ENCODE measurements around the gene AHR.

AHR gene

DNA sequence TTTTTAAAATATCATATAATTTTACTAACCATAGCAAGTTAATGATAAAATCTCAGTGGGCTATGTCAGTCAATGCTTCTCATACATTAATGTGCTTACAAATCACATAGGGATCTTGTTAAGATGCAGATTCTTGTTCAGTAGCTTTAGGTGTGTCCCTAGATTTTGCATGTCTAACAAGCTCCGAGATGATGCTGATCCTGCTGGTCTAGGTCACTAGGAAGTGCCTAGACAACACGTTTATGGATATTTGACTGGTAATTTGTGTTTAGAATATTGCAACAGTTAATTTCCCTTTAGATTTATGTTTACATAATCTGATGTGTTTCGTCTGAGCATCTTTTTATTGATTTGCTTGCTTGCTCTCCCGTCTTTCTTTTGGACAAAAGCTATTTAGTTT lies 12.7 kb downstream of the AHR start:
- no peak overlapping the region for H3K9ac ChIP-seq (ENCODE audit: low read length)
- no peaks in the 10 kb centered on the region for H3K27me3 ChIP-seq (replicated peaks; ENCODE audit: insufficient read depth, low read length)
- no peak overlapping the region for H3K4me2 ChIP-seq (ENCODE audit: low read depth, low read length)
- no peak overlapping the region for H3K27ac ChIP-seq (ENCODE audit: low read length)
- no peaks in the 10 kb centered on the region for H4K20me1 ChIP-seq (ENCODE audit: insufficient read depth, low read length)
- no peaks in the 10 kb centered on the region for H3K4me1 ChIP-seq (ENCODE audit: low read length)
- no peaks in the 10 kb centered on the region for H3K36me3 ChIP-seq (replicated peaks; ENCODE audit: insufficient read depth, low read length)
- H3K4me3 ChIP-seq (ENCODE audit: low read length) = no peak overlapping the region
- H2AFZ ChIP-seq (ENCODE audit: low read length) = no peak overlapping the region
- DNase-seq = no peak
- no peaks in the 10 kb centered on the region for H3K9me2 ChIP-seq (replicated peaks; ENCODE audit: insufficient read depth, low read length)
- TF ChIP-seq, protein P1, sequence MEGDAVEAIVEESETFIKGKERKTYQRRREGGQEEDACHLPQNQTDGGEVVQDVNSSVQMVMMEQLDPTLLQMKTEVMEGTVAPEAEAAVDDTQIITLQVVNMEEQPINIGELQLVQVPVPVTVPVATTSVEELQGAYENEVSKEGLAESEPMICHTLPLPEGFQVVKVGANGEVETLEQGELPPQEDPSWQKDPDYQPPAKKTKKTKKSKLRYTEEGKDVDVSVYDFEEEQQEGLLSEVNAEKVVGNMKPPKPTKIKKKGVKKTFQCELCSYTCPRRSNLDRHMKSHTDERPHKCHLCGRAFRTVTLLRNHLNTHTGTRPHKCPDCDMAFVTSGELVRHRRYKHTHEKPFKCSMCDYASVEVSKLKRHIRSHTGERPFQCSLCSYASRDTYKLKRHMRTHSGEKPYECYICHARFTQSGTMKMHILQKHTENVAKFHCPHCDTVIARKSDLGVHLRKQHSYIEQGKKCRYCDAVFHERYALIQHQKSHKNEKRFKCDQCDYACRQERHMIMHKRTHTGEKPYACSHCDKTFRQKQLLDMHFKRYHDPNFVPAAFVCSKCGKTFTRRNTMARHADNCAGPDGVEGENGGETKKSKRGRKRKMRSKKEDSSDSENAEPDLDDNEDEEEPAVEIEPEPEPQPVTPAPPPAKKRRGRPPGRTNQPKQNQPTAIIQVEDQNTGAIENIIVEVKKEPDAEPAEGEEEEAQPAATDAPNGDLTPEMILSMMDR (IDR thresholded peaks at IDR 0.05; ENCODE audit: low read length) = no peak
- no peak for TF ChIP-seq EZH2phosphoT487 (IDR thresholded peaks at IDR 0.05; ENCODE audit: low read length)
- no peak for TF ChIP-seq EZH2 (optimal IDR thresholded peaks at IDR 0.05; ENCODE audit: low read depth, low read length)
- H3K9me3 ChIP-seq (replicated peaks; ENCODE audit: insufficient read depth, low read length) = no peaks in the 10 kb centered on the region
- H3K79me2 ChIP-seq (ENCODE audit: low read length) = peaks cover 11% of the 10 kb centered on the region
- no peaks in the 10 kb centered on the region for H3F3A ChIP-seq (ENCODE audit: insufficient read depth, low read length)

DNA sequence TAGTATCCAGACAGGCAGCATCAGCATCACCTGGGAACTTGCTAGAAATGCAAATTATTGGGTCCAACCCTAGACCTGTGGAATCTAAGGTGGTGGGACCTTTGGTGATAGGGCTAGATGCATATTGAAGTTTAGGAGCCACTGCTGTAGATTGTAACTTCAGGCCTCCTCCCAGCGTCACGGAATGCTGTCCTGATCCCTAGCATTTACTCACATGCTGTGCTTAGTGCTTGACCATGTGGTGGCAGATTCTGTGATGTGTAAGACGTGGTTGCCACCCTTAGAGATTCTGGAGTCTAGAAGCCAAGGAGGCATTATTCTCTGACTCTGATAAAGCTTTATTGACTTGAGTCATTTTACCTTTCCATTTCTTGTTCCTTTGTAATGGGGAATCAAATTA lies 13.5 kb downstream of the AHR start:
- DNase-seq = no peak
- H3K4me3 ChIP-seq (ENCODE audit: low read length) = no peak overlapping the region
- no peaks in the 10 kb centered on the region for H3F3A ChIP-seq (ENCODE audit: insufficient read depth, low read length)
- H3K36me3 ChIP-seq (replicated peaks; ENCODE audit: insufficient read depth, low read length) = no peaks in the 10 kb centered on the region
- no peaks in the 10 kb centered on the region for H3K9me2 ChIP-seq (replicated peaks; ENCODE audit: insufficient read depth, low read length)
- peaks cover 6% of the 10 kb centered on the region for H3K79me2 ChIP-seq (ENCODE audit: low read length)
- H3K27me3 ChIP-seq (replicated peaks; ENCODE audit: insufficient read depth, low read length) = no peaks in the 10 kb centered on the region
- no peaks in the 10 kb centered on the region for H3K9me3 ChIP-seq (replicated peaks; ENCODE audit: insufficient read depth, low read length)
- no peaks in the 10 kb centered on the region for H4K20me1 ChIP-seq (ENCODE audit: insufficient read depth, low read length)
- no peak overlapping the region for H2AFZ ChIP-seq (ENCODE audit: low read length)
- H3K27ac ChIP-seq (ENCODE audit: low read length) = no peak overlapping the region
- no peak overlapping the region for H3K4me2 ChIP-seq (ENCODE audit: low read depth, low read length)
- H3K4me1 ChIP-seq (ENCODE audit: low read length) = no peaks in the 10 kb centered on the region
- TF ChIP-seq EZH2 (optimal IDR thresholded peaks at IDR 0.05; ENCODE audit: low read depth, low read length) (no peak), EZH2phosphoT487 (IDR thresholded peaks at IDR 0.05; ENCODE audit: low read length) (no peak)
- TF ChIP-seq, protein P1 (IDR thresholded peaks at IDR 0.05; ENCODE audit: low read length) = no peak
- no peak overlapping the region for H3K9ac ChIP-seq (ENCODE audit: low read length)

GRCh38 chr7:17312641-17313040 lies 14.2 kb downstream of the AHR start:
- H3K79me2 ChIP-seq (ENCODE audit: low read length) = peaks cover 3% of the 10 kb centered on the region
- no peaks in the 10 kb centered on the region for H3K4me1 ChIP-seq (ENCODE audit: low read length)
- H3K4me3 ChIP-seq (ENCODE audit: low read length) = no peak overlapping the region
- no peaks in the 10 kb centered on the region for H4K20me1 ChIP-seq (ENCODE audit: insufficient read depth, low read length)
- no peaks in the 10 kb centered on the region for H3F3A ChIP-seq (ENCODE audit: insufficient read depth, low read length)
- H3K9me2 ChIP-seq (replicated peaks; ENCODE audit: insufficient read depth, low read length) = no peaks in the 10 kb centered on the region
- DNase-seq = no peak
- TF ChIP-seq EZH2 (optimal IDR thresholded peaks at IDR 0.05; ENCODE audit: low read depth, low read length) (no peak), EZH2phosphoT487 (IDR thresholded peaks at IDR 0.05; ENCODE audit: low read length) (no peak)
- TF ChIP-seq, protein P1 (IDR thresholded peaks at IDR 0.05; ENCODE audit: low read length) = no peak
- no peak overlapping the region for H3K4me2 ChIP-seq (ENCODE audit: low read depth, low read length)
- no peak overlapping the region for H2AFZ ChIP-seq (ENCODE audit: low read length)
- no peak overlapping the region for H3K27ac ChIP-seq (ENCODE audit: low read length)
- H3K9me3 ChIP-seq (replicated peaks; ENCODE audit: insufficient read depth, low read length) = no peaks in the 10 kb centered on the region
- no peaks in the 10 kb centered on the region for H3K27me3 ChIP-seq (replicated peaks; ENCODE audit: insufficient read depth, low read length)
- no peak overlapping the region for H3K9ac ChIP-seq (ENCODE audit: low read length)
- H3K36me3 ChIP-seq (replicated peaks; ENCODE audit: insufficient read depth, low read length) = no peaks in the 10 kb centered on the region

All from MM.1S (cell line).